Osteoblast (primary cell): ENCODE data around the gene DNMT3B. TPM values are rescaled to one million over a fixed set of nuclear protein-coding genes. Genes with fewer than 3 reads are reported as not detected.
A peak's percentile ranks its signal among the peaks of the same experiment; 100 is the strongest.

ENCODE experiments used
- DNase-seq: peaks from one replicate; pipeline ENCODE4 v3.0.0; 2011; ENCODE audit warnings: low spot score, mixed read lengths; ENCODE audit not compliant: insufficient read length; ENCODE audit errors: missing footprints
- H2AFZ ChIP-seq: 2 replicates; pipeline ENCODE4 v1.6.0; 2011; ENCODE audit warnings: mild to moderate bottlenecking, low read length
- H3K27ac ChIP-seq: 2 replicates; pipeline ENCODE4 v1.5.1; 2011; ENCODE audit warnings: mild to moderate bottlenecking, low read depth, low read length, moderate library complexity
- H3K27me3 ChIP-seq: 2 replicates; pipeline ENCODE4 v1.6.0; 2012; ENCODE audit warnings: mild to moderate bottlenecking, control low read depth, inconsistent platforms, low read length, moderate library complexity; ENCODE audit not compliant: insufficient read depth
- H3K36me3 ChIP-seq: 2 replicates; pipeline ENCODE4 v1.5.1; 2011; ENCODE audit warnings: mild to moderate bottlenecking, low read length, control low read depth, moderate library complexity; ENCODE audit not compliant: insufficient read depth
- H3K4me1 ChIP-seq: 2 replicates; pipeline ENCODE4 v1.5.1; 2011; ENCODE audit warnings: mild to moderate bottlenecking, low read length, control low read depth, moderate library complexity; ENCODE audit not compliant: insufficient read depth
- H3K4me2 ChIP-seq: 2 replicates; pipeline ENCODE4 v1.6.0; 2011; ENCODE audit warnings: mild to moderate bottlenecking, low read length; ENCODE audit not compliant: insufficient read depth
- H3K4me3 ChIP-seq: fragments of 200-600 bp; sonication (generic); 3 replicates; pipeline ENCODE4 v1.5.1; 2012; ENCODE audit warnings: mild to moderate bottlenecking, low read length, inconsistent platforms; ENCODE audit not compliant: insufficient read depth
- H3K79me2 ChIP-seq: 2 replicates; pipeline ENCODE4 v1.6.0; 2012; ENCODE audit warnings: mild to moderate bottlenecking, low read length, control low read depth, inconsistent platforms; ENCODE audit not compliant: insufficient read depth
- H3K9me3 ChIP-seq: 2 replicates; pipeline ENCODE4 v1.5.1; 2011; ENCODE audit warnings: low read depth, low read length, control low read depth
- H4K20me1 ChIP-seq: 2 replicates; pipeline ENCODE4 v1.6.0; 2012; ENCODE audit warnings: mild to moderate bottlenecking, low read length, control low read depth; ENCODE audit not compliant: insufficient read depth
- CTCF ChIP-seq: IDR thresholded peaks from 2 replicates; pipeline ENCODE4 v1.5.1; 2011; ENCODE audit warnings: mild to moderate bottlenecking, low read depth, low read length, moderate library complexity; ENCODE audit errors: extremely low read depth
- total RNA-seq: library from RNA; depleted of rRNA; stranded (reverse); fragments of >200 nt; gene quantifications from 2 replicates; pipeline ENCODE4 v1.2.3, GENCODE V29; 2012

DNMT3B gene
- total RNA-seq, 1 donor, result 2.5 TPM

- H3K27me3 ChIP-seq, result no peaks in the 10 kb centered on the region
- no peak overlapping the region for H2AFZ ChIP-seq
- peaks cover 7% of the 10 kb centered on the region for H3K4me1 ChIP-seq
- peak; percentile 67 for DNase-seq
- no peak overlapping the region for H3K27ac ChIP-seq
- peaks cover 10% of the 10 kb centered on the region for H4K20me1 ChIP-seq
- H3K9me3 ChIP-seq, result no peaks in the 10 kb centered on the region
- H3K4me3 ChIP-seq, result no peak overlapping the region
- no peaks in the 10 kb centered on the region for H3K36me3 ChIP-seq
- peaks cover 22% of the 10 kb centered on the region for H3K79me2 ChIP-seq
- no peak for TF ChIP-seq CTCF
- no peak overlapping the region for H3K4me2 ChIP-seq
These were observed 15.2 kb downstream of the DNMT3B start for GRCh38 chr20:32777177-32777956.

GRCh38 chr20:32779500-32780211 is 17.5 kb downstream of the DNMT3B start:
- H3K9me3 ChIP-seq, result no peaks in the 10 kb centered on the region
- no peaks in the 10 kb centered on the region for H3K36me3 ChIP-seq
- H4K20me1 ChIP-seq, result peaks cover 10% of the 10 kb centered on the region
- no peak overlapping the region for H3K4me2 ChIP-seq
- H2AFZ ChIP-seq, result no peak overlapping the region
- no peak for TF ChIP-seq CTCF
- DNase-seq, result no peak
- H3K79me2 ChIP-seq, result peaks cover 19% of the 10 kb centered on the region
- H3K4me3 ChIP-seq, result no peak overlapping the region
- peaks cover 7% of the 10 kb centered on the region for H3K4me1 ChIP-seq
- H3K27ac ChIP-seq, result no peak overlapping the region
- H3K27me3 ChIP-seq, result no peaks in the 10 kb centered on the region

DNA sequence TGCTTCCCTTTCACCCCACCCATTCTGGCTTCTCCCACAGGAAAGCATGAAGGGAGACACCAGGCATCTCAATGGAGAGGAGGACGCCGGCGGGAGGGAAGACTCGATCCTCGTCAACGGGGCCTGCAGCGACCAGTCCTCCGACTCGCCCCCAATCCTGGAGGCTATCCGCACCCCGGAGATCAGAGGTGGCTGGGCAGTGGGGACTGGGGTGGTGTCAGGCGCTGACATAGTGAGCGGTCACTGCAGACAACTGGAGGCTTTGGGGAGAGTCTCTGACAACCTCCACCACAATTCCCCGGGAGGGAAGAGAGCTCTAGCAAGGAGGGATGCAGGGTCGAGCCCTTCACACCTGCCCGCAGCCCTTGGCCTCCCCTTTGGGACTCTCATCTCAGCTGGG is 18.1 kb downstream of the DNMT3B start:
- H2AFZ ChIP-seq, result no peak overlapping the region
- no peaks in the 10 kb centered on the region for H3K9me3 ChIP-seq
- DNase-seq, result no peak
- peaks cover 10% of the 10 kb centered on the region for H4K20me1 ChIP-seq
- peaks cover 19% of the 10 kb centered on the region for H3K79me2 ChIP-seq
- H3K4me3 ChIP-seq, result no peak overlapping the region
- TF ChIP-seq CTCF, result no peak
- no peak overlapping the region for H3K27ac ChIP-seq
- H3K27me3 ChIP-seq, result no peaks in the 10 kb centered on the region
- no peak overlapping the region for H3K4me2 ChIP-seq
- H3K36me3 ChIP-seq, result no peaks in the 10 kb centered on the region
- peaks cover 7% of the 10 kb centered on the region for H3K4me1 ChIP-seq
